Measurements from ENCODE around the gene SCN4A.
"Not testable (repeated sequence)": the region's sequence is repeated elsewhere in the genome, so short reads cannot be mapped to it uniquely, and the experiment has no call there.

The SCN4A gene

GRCh38 chr17:63987221-63988126, 14.8 kb upstream of the SCN4A start:
- TF ChIP-seq, protein P1, sequence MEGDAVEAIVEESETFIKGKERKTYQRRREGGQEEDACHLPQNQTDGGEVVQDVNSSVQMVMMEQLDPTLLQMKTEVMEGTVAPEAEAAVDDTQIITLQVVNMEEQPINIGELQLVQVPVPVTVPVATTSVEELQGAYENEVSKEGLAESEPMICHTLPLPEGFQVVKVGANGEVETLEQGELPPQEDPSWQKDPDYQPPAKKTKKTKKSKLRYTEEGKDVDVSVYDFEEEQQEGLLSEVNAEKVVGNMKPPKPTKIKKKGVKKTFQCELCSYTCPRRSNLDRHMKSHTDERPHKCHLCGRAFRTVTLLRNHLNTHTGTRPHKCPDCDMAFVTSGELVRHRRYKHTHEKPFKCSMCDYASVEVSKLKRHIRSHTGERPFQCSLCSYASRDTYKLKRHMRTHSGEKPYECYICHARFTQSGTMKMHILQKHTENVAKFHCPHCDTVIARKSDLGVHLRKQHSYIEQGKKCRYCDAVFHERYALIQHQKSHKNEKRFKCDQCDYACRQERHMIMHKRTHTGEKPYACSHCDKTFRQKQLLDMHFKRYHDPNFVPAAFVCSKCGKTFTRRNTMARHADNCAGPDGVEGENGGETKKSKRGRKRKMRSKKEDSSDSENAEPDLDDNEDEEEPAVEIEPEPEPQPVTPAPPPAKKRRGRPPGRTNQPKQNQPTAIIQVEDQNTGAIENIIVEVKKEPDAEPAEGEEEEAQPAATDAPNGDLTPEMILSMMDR (IDR thresholded peaks at IDR 0.05; ENCODE audit: low read depth, low read length, missing control alignments) = no peak
- no peak for DNase-seq (ENCODE audit: extremely low read depth, low read depth)
- H3K4me3 ChIP-seq (replicated peaks; ENCODE audit: low read depth, low read length) = no peak overlapping the region

- TF ChIP-seq, protein P1 (IDR thresholded peaks at IDR 0.05; ENCODE audit: low read depth, low read length, missing control alignments) = no peak
- H3K4me3 ChIP-seq (replicated peaks; ENCODE audit: low read depth, low read length) = no peak overlapping the region
- no peak for DNase-seq (ENCODE audit: extremely low read depth, low read depth)
Measured at GRCh38 chr17:63986821-63987220, 14.1 kb upstream of the SCN4A start.

DNA sequence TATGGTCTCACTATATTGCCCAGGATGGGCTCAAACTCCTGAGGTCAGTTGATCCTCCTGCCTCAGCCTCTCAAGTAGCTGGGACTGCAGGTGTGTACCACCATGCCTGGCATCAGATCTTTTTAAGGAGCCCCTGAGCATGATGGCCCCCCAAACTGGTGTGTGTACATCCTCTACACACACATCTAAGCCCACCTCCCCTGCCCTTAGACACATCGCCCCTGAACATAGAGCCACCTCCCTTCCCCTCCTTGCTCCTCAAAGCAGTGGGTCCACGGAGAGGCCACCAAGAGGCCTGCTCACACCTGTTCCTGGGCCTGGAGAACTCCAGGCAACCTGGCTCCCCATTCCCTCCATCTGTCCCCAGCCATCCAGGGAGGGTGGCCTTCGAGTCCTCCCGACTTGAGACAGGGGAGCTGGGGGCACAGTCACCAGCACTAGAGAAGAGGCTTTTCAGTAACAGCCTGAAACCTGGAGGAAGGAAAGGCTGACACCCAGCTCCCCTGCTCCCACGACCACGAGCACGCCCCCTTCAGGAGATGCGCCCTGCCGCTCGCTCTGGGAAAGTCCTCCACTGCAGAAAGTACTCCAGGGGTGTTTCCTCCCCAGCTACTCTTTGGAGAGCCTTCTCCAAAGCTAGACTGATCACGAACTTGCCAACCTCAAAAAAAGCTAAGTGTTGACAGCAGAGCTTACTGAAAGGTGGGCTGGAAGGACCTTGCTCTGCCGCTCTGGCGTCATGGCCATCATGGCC, 12.8 kb upstream of the SCN4A start:
- H3K4me3 ChIP-seq (replicated peaks; ENCODE audit: low read depth, low read length) = no peak overlapping the region
- no peak for DNase-seq (ENCODE audit: extremely low read depth, low read depth)
- TF ChIP-seq, protein P1 (IDR thresholded peaks at IDR 0.05; ENCODE audit: low read depth, low read length, missing control alignments) = no peak

GRCh38 chr17:63984651-63985386, 12.1 kb upstream of the SCN4A start:
- DNase-seq (ENCODE audit: extremely low read depth, low read depth) = peak; percentile 72
- H3K4me3 ChIP-seq (replicated peaks; ENCODE audit: low read depth, low read length) = no peak overlapping the region
- TF ChIP-seq, protein P1 (IDR thresholded peaks at IDR 0.05; ENCODE audit: low read depth, low read length, missing control alignments) = no peak

GRCh38 chr17:63984236-63984635, 11.5 kb upstream of the SCN4A start:
- H3K4me3 ChIP-seq (replicated peaks; ENCODE audit: low read depth, low read length) = no peak overlapping the region
- TF ChIP-seq, protein P1 (IDR thresholded peaks at IDR 0.05; ENCODE audit: low read depth, low read length, missing control alignments) = no peak
- DNase-seq (ENCODE audit: extremely low read depth, low read depth) = no peak

DNA sequence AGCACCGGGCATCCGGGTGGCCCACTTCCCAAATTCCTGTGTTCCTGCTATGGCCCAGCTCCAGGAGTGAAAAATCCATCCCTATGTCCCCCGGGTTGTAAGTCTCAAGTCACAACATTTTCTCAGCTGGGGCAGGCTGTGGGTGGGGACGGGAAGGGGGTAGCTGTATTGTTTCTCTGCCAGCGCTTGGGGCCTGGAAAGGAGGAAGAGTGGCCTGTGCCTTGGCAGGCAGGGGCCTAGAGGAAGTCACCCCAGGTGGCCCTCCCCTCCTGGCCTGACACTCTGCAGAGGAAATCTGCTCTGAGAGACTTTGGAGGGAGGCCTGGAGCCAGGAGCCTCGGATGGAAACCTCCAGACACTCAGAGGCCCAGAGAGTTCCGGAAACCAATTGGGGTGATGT, 10.6 kb upstream of the SCN4A start:
- no peak for DNase-seq (ENCODE audit: extremely low read depth, low read depth)
- TF ChIP-seq, protein P1 (IDR thresholded peaks at IDR 0.05; ENCODE audit: low read depth, low read length, missing control alignments) = no peak
- H3K4me3 ChIP-seq (replicated peaks; ENCODE audit: low read depth, low read length) = no peak overlapping the region

DNA sequence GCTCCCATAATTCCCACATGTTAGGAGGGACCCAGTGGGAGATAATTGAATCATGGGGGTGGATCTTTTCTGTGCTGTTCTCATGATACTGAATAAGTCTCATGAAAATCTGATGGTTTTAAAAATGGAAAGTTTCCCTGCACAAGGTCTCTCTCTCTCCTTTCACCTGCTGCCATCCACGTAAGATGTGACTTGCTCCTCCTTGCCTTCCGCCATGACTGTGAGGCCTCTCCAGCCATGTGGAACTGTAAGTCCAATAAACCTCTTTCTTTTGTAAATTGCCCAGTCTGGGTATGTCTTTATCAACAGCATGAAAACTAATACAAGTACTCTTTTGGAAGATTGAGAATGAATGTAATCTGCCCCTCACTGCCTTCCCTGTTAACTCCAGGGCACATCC, 9.9 kb upstream of the SCN4A start:
- not testable (repeated sequence) for DNase-seq (ENCODE audit: extremely low read depth, low read depth); H3K4me3 ChIP-seq (replicated peaks; ENCODE audit: low read depth, low read length)
